HepG2 (cell line): ENCODE measurements around the gene PCGF2. TPM values are rescaled to one million over a fixed set of nuclear protein-coding genes. Genes with fewer than 3 reads are reported as not detected.

Experiments
- ELK4 ChIP-seq: sonication (generic); formaldehyde crosslinking; IDR thresholded peaks from 2 replicates; pipeline ENCODE4 v1.9.0; 2021; ENCODE audit warnings: missing genetic modification reagents, borderline replicate concordance
- GPN1 ChIP-seq: sonication (generic); formaldehyde crosslinking; IDR thresholded peaks from 2 replicates; pipeline ENCODE4 v1.5.1; 2020; ENCODE audit warnings: missing genetic modification reagents, borderline replicate concordance
- HNRNPK ChIP-seq: fragments of 200-400 bp; formaldehyde crosslinking; IDR thresholded peaks from 2 replicates; pipeline ENCODE4 v1.6.1; 2018; ENCODE audit warnings: low read length, low read depth, moderate library complexity, mild to moderate bottlenecking; ENCODE audit not compliant: poor library complexity, severe bottlenecking
- KAT8 ChIP-seq: IDR thresholded peaks from 2 replicates; pipeline ENCODE4 v1.6.1; 2016; ENCODE audit warnings: missing genetic modification reagents, missing compliant biosample characterization
- MAFK ChIP-seq, 2 experiments: IDR thresholded peaks in 1 of 2; conservative IDR thresholded peaks in 1 of 2; 2 replicates each; pipeline ENCODE4 v1.6.1; 2011; ENCODE audit warnings: improper control_type of control experiment in 2 of 2, low read length in 2 of 2
- NR2F2 ChIP-seq: IDR thresholded peaks from 2 replicates; pipeline ENCODE4 v1.6.1; 2012; ENCODE audit warnings: low read depth, inconsistent platforms, borderline replicate concordance
- NR2F6 ChIP-seq, 2 experiments: IDR thresholded peaks; 2 replicates each; pipeline ENCODE4 v1.6.1; 2016; ENCODE audit warnings: antibody characterized with exemption in 1 of 2, mild to moderate bottlenecking in 1 of 2
- PAXIP1 ChIP-seq: sonication (generic); formaldehyde crosslinking; conservative IDR thresholded peaks from 2 replicates; pipeline ENCODE4 v1.4.0; 2020; ENCODE audit warnings: mild to moderate bottlenecking, missing genetic modification reagents, moderate library complexity
- PITX1 ChIP-seq: sonication (generic); formaldehyde crosslinking; IDR thresholded peaks from 2 replicates; pipeline ENCODE4 v1.5.1; 2020; ENCODE audit warnings: mild to moderate bottlenecking, missing genetic modification reagents
- TAF1 ChIP-seq: sonication (generic); formaldehyde crosslinking; IDR thresholded peaks from 2 replicates; pipeline ENCODE4 v1.4.0; 2020; ENCODE audit warnings: missing genetic modification reagents
- THAP7 ChIP-seq: sonication (generic); formaldehyde crosslinking; IDR thresholded peaks from 2 replicates; pipeline ENCODE4 v1.8.1; 2023; ENCODE audit warnings: mild to moderate bottlenecking, missing genetic modification reagents
- THRA ChIP-seq: sonication (generic); formaldehyde crosslinking; IDR thresholded peaks from 2 replicates; pipeline ENCODE4 v1.4.0; 2020; ENCODE audit warnings: missing genetic modification reagents, borderline replicate concordance
- WIZ ChIP-seq: sonication (generic); formaldehyde crosslinking; IDR thresholded peaks from 2 replicates; pipeline ENCODE4 v1.5.1; 2020; ENCODE audit warnings: mild to moderate bottlenecking, missing genetic modification reagents
- ZBTB34 ChIP-seq: sonication (generic); formaldehyde crosslinking; IDR thresholded peaks from 2 replicates; pipeline ENCODE4 v1.8.0; 2022; ENCODE audit warnings: mild to moderate bottlenecking, missing genetic modification reagents
- ZNF619 ChIP-seq: sonication (generic); formaldehyde crosslinking; IDR thresholded peaks from 2 replicates; pipeline ENCODE4 v1.4.0; 2020; ENCODE audit warnings: mild to moderate bottlenecking, missing genetic modification reagents
- ZNF776 ChIP-seq: sonication (generic); formaldehyde crosslinking; IDR thresholded peaks from 2 replicates; pipeline ENCODE4 v1.4.0; 2020; ENCODE audit warnings: mild to moderate bottlenecking, missing genetic modification reagents
- ZNF782 ChIP-seq: sonication (generic); formaldehyde crosslinking; IDR thresholded peaks from 2 replicates; pipeline ENCODE4 v1.4.0; 2020; ENCODE audit warnings: missing genetic modification reagents, mild to moderate bottlenecking, borderline replicate concordance
- polyA plus RNA-seq, 8 experiments: library from polyadenylated mRNA; depleted of rRNA in 3 of 8; stranded (reverse) in 7 of 8; unstranded in 1 of 8; fragments of >200 nt; fragmentation: Illumina TruSeq in 4 of 8; extraction: Trizol in 4 of 8; gene quantifications; 2 replicates each; pipeline versions ENCODE4 v1.2.1 to v1.2.3, GENCODE V29; 2011 to 2016; ENCODE audit warnings: low read depth in 4 of 8, missing spikeins in 1 of 8, mixed read lengths in 1 of 8; ENCODE audit not compliant: insufficient read depth in 1 of 8
- total RNA-seq, 5 experiments: library from RNA; depleted of rRNA; stranded (reverse); fragments of >200 nt; fragmentation: Illumina TruSeq; extraction: Trizol; gene quantifications; 2 replicates each; pipeline ENCODE4 v1.2.3, GENCODE V29; 2016; ENCODE audit warnings: low read depth in 1 of 5
- TF ChIP-seq, protein P1 (sequence below): sonication (generic); formaldehyde crosslinking; IDR thresholded peaks from 2 replicates; pipeline ENCODE4 v1.5.0; 2020; ENCODE audit warnings: missing genetic modification reagents

Gene PCGF2
- total and polyA plus RNA-seq, 2 of the 13 experiments (the other 11 are each of a cell fraction or from before 2014, with no cell fraction given) = 11.6 to 29.4 TPM

- TF ChIP-seq KAT8 (CRISPR knock-in tag) (peak; percentile 98), ZNF776 (peak; percentile 10; the same call in 1 of the 2 replicates), ELK4 (no peak), ZNF782 (CRISPR knock-in tag) (no peak; the same call in 1 of the 2 replicates), PITX1 (peak; percentile 40; the same call in 1 of the 2 replicates), MAFK (conservative IDR thresholded peaks at IDR 0.05 in 1 of 2, IDR thresholded peaks at IDR 0.05 in 1 of 2; ENCODE audit: low read length in 2 of 2) (peak; percentile 0; a peak in 1 of 4 replicates), THAP7 (CRISPR knock-in tag) (peak; percentile 24), ZBTB34 (CRISPR knock-in tag) (peak; percentile 57; the same call in 1 of the 2 replicates), GPN1 (CRISPR knock-in tag) (no peak), HNRNPK (peak; percentile 24), ZNF619 (no peak; the same call in 1 of the 2 replicates), NR2F2 (peak; percentile 54; the same call in 1 of the 2 replicates), TAF1 (CRISPR knock-in tag) (peak; percentile 69), PAXIP1 (CRISPR knock-in tag) (peak; percentile 61), THRA (CRISPR knock-in tag) (peak; percentile 66; the same call in 1 of the 2 replicates), NR2F6 (IDR thresholded peaks at IDR 0.05) (0 out of 2 replicates have a peak, but pooled peaks have one; percentile 20), NR2F6 (CRISPR knock-in tag; IDR thresholded peaks at IDR 0.05) (peak; percentile 56; the same call in 1 of the 2 replicates), WIZ (no peak; the same call in 1 of the 2 replicates)
- TF ChIP-seq, protein P1, sequence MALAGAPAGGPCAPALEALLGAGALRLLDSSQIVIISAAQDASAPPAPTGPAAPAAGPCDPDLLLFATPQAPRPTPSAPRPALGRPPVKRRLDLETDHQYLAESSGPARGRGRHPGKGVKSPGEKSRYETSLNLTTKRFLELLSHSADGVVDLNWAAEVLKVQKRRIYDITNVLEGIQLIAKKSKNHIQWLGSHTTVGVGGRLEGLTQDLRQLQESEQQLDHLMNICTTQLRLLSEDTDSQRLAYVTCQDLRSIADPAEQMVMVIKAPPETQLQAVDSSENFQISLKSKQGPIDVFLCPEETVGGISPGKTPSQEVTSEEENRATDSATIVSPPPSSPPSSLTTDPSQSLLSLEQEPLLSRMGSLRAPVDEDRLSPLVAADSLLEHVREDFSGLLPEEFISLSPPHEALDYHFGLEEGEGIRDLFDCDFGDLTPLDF (CRISPR knock-in tag) = 0 out of 2 replicates have a peak, but pooled peaks have one; percentile 73
These were observed 4.4 kb upstream of the PCGF2 start, which contains the start of gene PSMB3 (continued) for GRCh38 chr17:38752308-38753070.
